Measurements from ENCODE around the gene FGF12.

Gene FGF12

GRCh38 chr3:192273001-192273696, 454.2 kb downstream of the FGF12 start:
- H3K4me3 ChIP-seq (ENCODE audit: low read depth, low read length) = no peak overlapping the region

DNA sequence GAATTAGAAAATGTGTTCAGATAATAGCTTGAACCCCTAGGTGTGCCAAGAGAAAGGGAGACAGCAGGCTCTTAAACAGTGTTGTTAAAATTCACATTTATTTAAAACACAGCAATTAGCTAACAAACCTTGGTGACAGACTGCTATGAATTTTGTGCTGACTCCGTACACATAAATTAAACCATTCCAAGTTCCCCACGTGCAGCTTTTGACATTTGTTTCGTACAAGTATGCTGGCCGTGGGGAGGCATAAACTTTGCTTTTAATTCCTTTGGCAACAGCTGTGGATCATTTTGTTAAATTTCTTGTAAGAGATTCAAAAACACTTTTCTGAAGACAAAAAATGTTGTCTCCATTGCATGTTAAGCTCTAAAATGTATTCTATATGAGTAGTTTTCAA, 465.3 kb downstream of the FGF12 start:
- no peak overlapping the region for H3K4me3 ChIP-seq (ENCODE audit: low read depth, low read length)

DNA sequence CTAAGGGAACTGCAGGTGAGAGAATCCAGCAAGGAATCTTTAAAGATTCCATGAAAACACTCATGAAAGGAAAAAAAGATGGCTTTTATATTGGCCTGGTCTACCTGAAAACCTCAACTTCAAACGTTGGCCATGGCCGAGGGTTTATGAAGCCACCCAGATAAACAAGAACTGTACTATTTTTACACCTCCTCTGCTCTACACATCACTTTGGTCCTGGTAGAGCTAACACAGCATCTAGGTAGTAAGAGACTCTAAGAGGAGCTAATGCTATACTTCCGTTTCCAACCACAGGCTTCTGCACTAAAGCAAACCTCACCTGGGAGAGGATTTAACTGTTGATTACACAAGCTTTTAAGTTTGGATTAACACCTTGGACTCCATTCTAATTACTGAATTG, 466.2 kb downstream of the FGF12 start:
- no peak overlapping the region for H3K4me3 ChIP-seq (ENCODE audit: low read depth, low read length)

DNA sequence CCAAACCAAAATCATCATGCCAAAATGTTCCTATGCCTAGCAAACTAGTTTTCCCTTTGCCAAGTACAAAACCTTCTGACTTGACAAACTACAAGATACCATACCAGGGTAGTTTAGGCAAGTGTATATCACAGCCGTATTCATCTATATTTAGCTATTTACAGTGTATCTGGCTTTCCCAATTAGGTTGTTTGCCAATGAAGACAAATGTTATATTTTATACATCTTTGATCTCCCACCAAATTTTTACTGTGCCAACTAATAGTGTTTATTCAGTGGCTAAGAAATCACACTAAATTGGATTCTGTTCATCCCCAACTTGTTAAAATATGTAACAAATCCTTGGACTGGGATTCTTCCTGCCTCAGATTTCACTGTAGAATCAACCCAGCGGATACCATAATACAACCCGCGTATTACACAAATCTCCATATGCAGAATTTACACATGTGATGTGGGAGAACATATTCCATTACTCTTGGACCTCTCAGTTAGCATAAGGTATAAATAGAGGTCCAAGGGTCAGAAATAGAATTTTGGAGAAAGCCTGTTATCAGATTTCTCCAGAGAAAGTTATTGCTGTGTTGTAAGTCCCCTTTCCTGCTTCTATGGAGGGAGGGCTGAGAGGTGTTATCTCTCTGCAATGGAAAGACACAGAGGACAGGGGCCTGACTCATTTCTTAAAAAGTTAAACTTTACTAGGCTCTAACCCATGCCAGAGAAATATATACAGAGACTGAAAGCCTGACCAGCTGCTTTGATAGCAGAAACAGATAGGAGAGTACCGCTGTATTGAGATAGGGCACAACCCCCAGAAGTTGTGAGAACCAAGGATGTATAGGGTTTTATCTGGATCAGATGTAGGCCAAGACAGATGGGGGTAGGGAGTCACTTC, 467.0 kb downstream of the FGF12 start:
- H3K4me3 ChIP-seq (ENCODE audit: low read depth, low read length) = no peak overlapping the region

GRCh38 chr3:192259661-192260060, 467.7 kb downstream of the FGF12 start:
- no peak overlapping the region for H3K4me3 ChIP-seq (ENCODE audit: low read depth, low read length)

- H3K4me3 ChIP-seq (ENCODE audit: low read depth, low read length) = no peak overlapping the region
Observed at GRCh38 chr3:192258721-192259120, 468.6 kb downstream of the FGF12 start.

DNA sequence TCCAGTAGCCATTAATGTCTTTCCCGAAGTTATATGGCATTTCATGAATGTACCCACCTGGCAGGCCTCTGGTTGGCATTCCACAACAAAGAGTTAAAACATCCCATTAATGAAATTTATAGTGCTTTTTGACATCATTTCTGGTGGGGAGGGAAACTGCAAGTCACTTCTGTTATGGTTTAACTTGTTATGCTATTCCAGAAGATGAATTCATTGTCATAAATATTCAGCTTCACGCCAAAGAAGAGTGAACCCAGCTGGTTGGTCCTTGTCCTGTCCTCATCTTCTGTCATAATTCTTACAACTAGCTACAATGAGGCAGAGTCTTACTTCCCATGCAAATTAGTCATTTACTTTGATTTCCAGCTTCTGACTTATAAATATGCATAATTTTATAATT, 471.5 kb downstream of the FGF12 start:
- no peak overlapping the region for H3K4me3 ChIP-seq (ENCODE audit: low read depth, low read length)

- no peak overlapping the region for H3K4me3 ChIP-seq (ENCODE audit: low read depth, low read length)
Observed at GRCh38 chr3:192253138-192253887, 474.0 kb downstream of the FGF12 start.

DNA sequence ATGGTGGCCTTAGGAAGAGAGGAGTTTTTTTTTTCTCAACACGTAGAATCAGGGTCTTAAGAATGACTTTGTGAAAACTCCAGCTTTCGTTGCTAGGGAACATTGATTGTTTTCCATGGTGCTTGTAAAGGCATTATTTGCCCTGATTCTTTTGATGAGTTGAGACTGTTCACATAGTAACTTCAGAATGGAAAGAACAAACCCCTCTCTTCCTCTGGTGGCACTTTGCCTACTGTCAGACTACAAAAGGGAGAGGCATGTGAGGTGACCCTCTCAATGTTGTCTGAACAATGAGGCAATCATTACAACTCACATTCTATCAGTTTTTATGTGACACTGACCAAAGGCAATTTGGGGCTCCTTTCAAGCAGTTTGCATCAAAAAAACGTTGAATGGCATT, 477.8 kb downstream of the FGF12 start:
- no peak overlapping the region for H3K4me3 ChIP-seq (ENCODE audit: low read depth, low read length)

DNA sequence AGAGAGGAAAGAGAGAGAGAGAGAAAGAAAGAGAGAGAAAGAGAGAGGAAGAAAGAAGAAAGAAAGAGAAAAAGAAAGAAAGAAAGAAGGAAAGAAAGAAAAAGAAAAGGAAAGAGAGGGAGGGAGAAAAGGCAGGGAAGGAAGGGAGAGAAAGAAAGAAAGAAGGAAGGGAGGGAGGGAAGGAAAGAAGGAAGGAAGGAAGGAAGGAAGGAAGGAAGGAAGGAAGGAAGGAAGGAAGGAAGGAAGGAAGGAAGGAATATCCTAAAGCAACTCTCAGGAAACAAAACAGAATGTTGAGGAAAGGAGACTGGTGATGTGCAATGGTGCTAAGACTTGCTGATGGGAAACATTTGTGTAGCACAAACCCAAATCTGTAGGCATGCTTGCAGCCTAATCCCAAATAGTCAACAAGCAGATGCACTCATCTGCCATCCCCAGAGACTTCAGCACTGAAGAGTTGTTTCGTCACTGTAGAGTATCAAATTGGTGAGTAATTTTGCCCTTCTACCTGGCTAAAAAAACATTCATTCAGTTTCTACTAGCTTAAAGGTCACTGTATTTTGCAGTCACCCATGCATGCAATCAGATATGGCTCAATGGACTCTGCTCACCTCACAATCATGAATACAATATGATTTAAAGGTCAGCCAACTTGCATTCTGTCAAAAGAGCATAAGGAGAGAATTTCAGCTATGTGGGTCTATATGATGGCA, 480.3 kb downstream of the FGF12 start:
- H3K4me3 ChIP-seq (ENCODE audit: low read depth, low read length) = no peak overlapping the region

- H3K4me3 ChIP-seq (ENCODE audit: low read depth, low read length) = no peak overlapping the region
Observed at GRCh38 chr3:192244591-192244990, 482.8 kb downstream of the FGF12 start.

- H3K4me3 ChIP-seq (ENCODE audit: low read depth, low read length) = no peak overlapping the region
Observed at GRCh38 chr3:192239956-192240355, 487.4 kb downstream of the FGF12 start.

- H3K4me3 ChIP-seq (ENCODE audit: low read depth, low read length) = no peak overlapping the region
Observed at GRCh38 chr3:192237992-192238608, 489.2 kb downstream of the FGF12 start.

DNA sequence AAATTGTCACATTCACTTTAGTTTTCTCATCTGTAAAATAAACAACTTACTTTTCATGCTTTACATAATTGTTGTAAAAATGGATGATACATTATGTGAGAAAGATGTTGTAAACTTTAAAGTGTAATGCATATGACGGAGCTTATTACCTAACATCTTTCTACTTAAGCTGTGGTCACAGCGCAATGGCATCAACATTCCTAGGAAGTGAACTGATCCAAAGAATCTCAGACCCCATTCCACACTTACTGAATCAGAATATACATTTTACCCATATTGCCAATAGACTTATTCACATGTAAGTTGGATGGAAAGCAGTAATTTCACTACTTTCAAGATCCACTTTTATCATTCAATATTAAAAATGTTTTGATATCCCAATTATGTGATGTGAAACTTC, 497.5 kb downstream of the FGF12 start:
- no peak overlapping the region for H3K4me3 ChIP-seq (ENCODE audit: low read depth, low read length)

DNA sequence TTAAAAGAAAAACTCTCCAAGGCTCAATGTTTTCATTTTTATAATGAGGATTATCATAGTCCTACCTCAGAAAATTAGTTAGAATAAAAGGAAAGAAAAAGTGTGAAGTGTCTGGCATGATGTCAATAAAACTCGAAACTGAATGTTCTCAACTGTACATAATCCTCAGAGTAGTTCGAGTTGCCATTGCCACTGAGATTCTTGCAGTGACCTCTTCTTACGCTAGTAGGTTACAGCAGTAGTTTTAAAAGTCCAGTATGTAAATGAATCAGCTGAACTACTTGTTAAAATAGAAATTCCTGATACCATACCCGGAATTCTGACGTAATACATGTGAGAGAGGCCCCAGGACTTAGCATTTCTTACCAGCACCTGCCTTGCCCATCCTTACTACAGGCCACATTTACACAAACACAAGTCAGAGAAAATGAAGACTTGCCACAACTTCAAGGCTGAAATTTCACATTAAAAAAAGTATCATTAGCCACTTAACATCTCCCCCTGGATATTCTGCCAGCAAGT, 502.6 kb downstream of the FGF12 start:
- no peak overlapping the region for H3K4me3 ChIP-seq (ENCODE audit: low read depth, low read length)

GRCh38 chr3:192223815-192224214, 503.5 kb downstream of the FGF12 start:
- H3K4me3 ChIP-seq (ENCODE audit: low read depth, low read length) = no peak overlapping the region

DNA sequence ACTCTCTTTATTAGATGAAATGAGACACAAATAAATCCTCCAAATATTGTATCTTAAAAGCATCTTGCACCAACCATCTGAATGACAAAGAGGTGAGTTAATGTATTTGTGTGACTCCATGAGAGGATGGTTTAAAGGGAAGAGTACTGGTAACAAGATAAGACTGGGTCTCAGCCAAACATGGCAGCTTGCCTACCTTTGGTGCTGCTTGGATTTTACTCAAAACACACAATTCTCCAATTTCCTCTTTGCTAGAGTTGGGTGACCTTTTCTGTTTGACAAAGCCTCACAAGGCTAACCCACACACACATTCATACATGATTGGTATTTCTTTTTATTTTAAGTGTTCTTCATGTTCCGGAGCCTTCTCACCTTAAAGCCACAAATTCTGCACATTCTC, 506.4 kb downstream of the FGF12 start:
- no peak overlapping the region for H3K4me3 ChIP-seq (ENCODE audit: low read depth, low read length)

DNA sequence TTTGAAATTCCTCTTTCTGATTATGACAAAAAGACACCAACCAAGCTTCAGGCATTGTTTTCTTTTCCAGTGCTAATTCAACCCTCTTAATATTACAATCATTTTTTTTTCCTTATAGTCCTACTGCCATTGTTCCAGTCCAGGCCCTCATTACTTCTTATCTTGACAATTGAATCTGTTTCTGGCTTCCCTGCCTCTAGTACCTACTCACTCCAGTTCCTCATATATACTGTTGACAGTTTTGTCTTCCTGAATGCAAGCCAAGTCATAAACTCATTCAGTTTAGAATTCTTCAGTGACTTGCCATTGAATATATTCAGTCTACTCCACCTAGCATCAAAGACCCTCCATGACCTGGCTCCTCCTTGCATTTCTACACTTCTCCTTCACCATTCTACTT, 507.4 kb downstream of the FGF12 start:
- no peak overlapping the region for H3K4me3 ChIP-seq (ENCODE audit: low read depth, low read length)

GRCh38 chr3:192216067-192216466, 511.3 kb downstream of the FGF12 start:
- no peak overlapping the region for H3K4me3 ChIP-seq (ENCODE audit: low read depth, low read length)

- H3K4me3 ChIP-seq (ENCODE audit: low read depth, low read length) = no peak overlapping the region
Observed at GRCh38 chr3:192212979-192213378, 514.4 kb downstream of the FGF12 start.

Data from iPS-11a (cell line).